ENCODE data around the gene OSBPL2. TPM values are rescaled to one million over a fixed set of nuclear protein-coding genes. Genes with fewer than 3 reads are reported as not detected.

OSBPL2 gene
- total RNA-seq, 1 donor from 2014 or later, result 29.2 TPM

DNA sequence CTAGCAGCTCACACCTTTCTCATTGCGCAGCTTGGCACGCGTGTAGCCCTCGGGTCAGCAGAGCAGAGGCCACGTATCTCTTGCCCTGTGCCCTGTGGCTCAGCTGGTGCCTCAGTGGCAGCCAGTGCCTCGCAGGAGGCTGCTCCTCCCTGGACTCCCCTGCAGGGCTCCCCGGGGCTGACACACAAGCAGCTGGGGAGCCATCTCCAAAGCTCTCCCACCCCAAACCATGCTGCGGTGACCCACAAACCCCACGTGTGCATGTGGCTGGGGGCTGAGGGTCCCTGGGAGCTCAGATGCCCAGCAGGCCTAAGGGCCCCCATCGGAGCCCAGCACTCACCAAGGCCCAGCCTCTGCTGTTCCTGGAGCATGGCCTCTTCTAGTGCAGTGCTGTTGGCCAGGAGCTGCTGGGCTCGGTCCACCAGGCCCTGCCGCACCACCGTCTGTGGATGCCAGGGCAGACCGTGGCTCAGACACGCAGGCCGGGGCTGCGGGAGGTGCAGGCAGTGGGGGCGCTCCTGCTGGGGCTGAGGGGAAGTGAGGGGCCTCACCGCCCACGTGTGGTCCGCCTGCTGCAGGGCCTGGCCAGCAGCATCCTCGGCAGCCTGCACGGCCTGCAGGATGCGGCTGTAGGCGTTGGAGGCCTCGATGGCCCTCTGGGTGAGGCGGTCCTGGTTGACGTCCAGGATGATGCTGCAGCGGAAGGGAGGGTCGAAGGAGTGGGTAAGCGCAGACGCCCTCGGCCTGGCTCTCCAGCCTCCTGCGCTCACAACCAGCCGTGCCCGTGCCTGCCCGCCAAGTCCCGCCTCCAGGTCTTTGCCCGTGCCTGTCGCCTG lies 78.2 kb downstream of the OSBPL2 start:
- DNase-seq, result no peak
- Mint-ChIP-seq H3K9me3 (no peaks in the 10 kb centered on the region), H3K27ac (no peak overlapping the region), H3K4me1 (no peaks in the 10 kb centered on the region), H3K36me3 (ENCODE audit: low read depth) (no peaks in the 10 kb centered on the region), H3K27me3 (no peaks in the 10 kb centered on the region), H3K4me3 (no peak overlapping the region)
- intact Hi-C loops (cut with micrococcal nuclease), result no loop called here

DNA sequence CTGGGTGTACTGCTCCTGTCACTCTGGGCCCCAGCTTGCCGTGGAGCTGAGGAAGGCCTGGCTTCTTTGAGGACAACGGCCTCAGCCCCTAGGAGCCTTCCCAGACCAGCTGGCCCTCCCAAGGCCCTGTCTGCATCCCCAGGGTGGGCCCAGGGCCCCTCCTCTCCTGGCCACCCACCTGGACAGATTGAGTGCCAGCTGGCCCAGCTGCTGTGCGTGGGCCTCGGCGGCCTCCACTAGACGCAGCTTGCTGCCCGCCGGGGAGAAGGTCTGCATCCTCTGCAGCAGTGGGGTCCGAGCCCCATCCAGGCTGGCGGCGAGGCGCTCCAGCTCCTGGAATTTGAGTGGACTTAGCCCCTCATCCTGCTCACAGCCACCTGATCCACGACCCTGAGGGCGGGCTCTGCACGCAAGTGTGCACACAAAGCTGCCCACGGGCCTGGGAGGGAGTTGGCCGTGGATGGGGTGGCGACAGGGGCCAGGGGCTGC lies 78.9 kb downstream of the OSBPL2 start:
- H3K4me3 Mint-ChIP-seq, result no peak overlapping the region
- H3K4me1 Mint-ChIP-seq, result no peaks in the 10 kb centered on the region
- no peak for DNase-seq
- H3K36me3 Mint-ChIP-seq (ENCODE audit: low read depth), result no peaks in the 10 kb centered on the region
- H3K27ac Mint-ChIP-seq, result no peak overlapping the region
- no peaks in the 10 kb centered on the region for H3K27me3 Mint-ChIP-seq
- no peaks in the 10 kb centered on the region for H3K9me3 Mint-ChIP-seq
- intact Hi-C loops (cut with micrococcal nuclease), result no loop called here

DNA sequence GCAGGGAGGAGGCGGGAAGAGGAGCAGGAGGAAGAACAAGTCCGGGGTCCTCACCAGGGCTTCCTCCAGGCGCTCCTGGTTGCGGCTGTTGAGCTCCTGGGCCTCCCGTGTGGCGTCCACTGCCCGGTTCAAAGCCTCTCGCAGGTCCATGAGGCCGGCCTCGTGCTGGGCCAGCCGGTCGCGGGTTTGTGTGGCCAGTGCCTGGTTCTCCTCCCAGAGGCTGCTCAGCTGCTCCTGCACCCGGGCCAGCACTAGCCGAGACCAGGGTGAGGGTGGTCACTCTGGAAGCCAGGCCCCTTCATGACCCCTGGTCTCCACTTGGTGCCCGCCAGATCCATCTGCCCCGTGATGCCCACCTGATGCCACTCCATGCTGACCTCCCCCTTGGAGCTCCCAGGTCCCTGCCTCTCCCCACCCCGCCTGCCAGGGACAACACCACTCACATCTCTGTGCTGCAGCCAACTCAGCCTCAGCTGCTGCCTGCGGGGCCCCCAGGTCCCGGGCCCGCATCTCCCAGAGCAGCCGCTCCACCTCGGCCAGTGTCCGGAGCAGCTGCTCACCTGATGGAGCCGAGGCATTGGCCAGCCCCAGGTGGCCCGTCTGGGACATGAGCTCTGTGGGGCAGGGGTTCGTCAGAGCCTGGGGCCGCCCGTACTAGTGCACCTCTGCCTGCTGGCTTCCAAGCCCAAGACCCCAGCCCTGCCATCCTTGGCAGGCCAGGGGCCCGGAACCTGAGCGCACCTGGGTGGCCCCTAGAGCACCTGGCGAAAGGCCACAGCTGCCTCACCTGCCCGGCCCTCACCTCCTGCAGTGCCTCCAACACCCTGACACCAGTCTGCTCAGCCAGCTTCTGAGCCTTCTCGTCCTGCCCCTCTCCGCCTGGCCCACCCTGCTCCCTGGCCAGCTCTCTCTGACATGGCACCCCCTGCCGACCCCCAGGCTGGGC lies 80.4 kb downstream of the OSBPL2 start:
- Mint-ChIP-seq H3K9me3 (no peaks in the 10 kb centered on the region), H3K36me3 (ENCODE audit: low read depth) (no peaks in the 10 kb centered on the region), H3K4me1 (no peaks in the 10 kb centered on the region), H3K27me3 (no peaks in the 10 kb centered on the region), H3K27ac (no peak overlapping the region), H3K4me3 (no peak overlapping the region)
- intact Hi-C loops (cut with micrococcal nuclease), result no loop called here
- DNase-seq, result no peak

GRCh38 chr20:62319346-62319909 lies 81.1 kb downstream of the OSBPL2 start:
- intact Hi-C loops (cut with micrococcal nuclease), result no loop called here
- Mint-ChIP-seq H3K4me3 (no peak overlapping the region), H3K27me3 (no peaks in the 10 kb centered on the region), H3K9me3 (no peaks in the 10 kb centered on the region), H3K27ac (no peak overlapping the region), H3K36me3 (ENCODE audit: low read depth) (no peaks in the 10 kb centered on the region), H3K4me1 (no peaks in the 10 kb centered on the region)
- no peak for DNase-seq

GRCh38 chr20:62320581-62321354 lies 82.4 kb downstream of the OSBPL2 start:
- intact Hi-C loops (cut with micrococcal nuclease), result no loop called here
- DNase-seq, result no peak
- H3K9me3 Mint-ChIP-seq, result no peaks in the 10 kb centered on the region
- H3K4me1 Mint-ChIP-seq, result no peaks in the 10 kb centered on the region
- H3K36me3 Mint-ChIP-seq (ENCODE audit: low read depth), result no peaks in the 10 kb centered on the region
- H3K27me3 Mint-ChIP-seq, result no peaks in the 10 kb centered on the region
- no peak overlapping the region for H3K27ac Mint-ChIP-seq
- H3K4me3 Mint-ChIP-seq, result no peak overlapping the region

GRCh38 chr20:62321521-62321948 lies 83.2 kb downstream of the OSBPL2 start:
- intact Hi-C loops (cut with micrococcal nuclease), result no loop called here
- Mint-ChIP-seq H3K4me3 (no peak overlapping the region), H3K4me1 (no peaks in the 10 kb centered on the region), H3K27ac (no peak overlapping the region), H3K9me3 (no peaks in the 10 kb centered on the region), H3K36me3 (ENCODE audit: low read depth) (no peaks in the 10 kb centered on the region), H3K27me3 (no peaks in the 10 kb centered on the region)
- no peak for DNase-seq

DNA sequence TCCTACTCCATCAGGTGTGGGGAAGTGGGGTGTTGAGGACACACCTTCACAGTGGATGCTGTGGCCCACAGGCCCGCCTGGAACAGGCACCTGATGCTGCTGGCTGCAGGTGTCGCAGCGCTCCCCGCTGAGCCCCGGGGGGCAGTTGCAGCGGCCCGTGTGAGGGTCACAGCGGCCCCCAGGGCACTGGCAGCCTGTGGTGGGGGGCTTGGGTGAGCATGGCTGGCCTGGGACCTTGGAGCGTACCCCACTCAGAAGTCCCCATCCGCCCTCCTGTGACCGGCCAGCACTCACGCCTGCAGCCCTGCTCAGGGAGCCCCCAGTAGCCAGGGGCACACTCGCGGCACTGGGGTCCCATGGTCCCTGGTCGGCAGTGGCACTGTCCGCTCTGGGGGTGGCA lies 83.7 kb downstream of the OSBPL2 start:
- intact Hi-C loops (cut with micrococcal nuclease), result no loop called here
- Mint-ChIP-seq H3K27ac (no peak overlapping the region), H3K27me3 (no peaks in the 10 kb centered on the region), H3K4me3 (no peak overlapping the region), H3K36me3 (ENCODE audit: low read depth) (no peaks in the 10 kb centered on the region), H3K4me1 (no peaks in the 10 kb centered on the region), H3K9me3 (no peaks in the 10 kb centered on the region)
- no peak for DNase-seq

DNA sequence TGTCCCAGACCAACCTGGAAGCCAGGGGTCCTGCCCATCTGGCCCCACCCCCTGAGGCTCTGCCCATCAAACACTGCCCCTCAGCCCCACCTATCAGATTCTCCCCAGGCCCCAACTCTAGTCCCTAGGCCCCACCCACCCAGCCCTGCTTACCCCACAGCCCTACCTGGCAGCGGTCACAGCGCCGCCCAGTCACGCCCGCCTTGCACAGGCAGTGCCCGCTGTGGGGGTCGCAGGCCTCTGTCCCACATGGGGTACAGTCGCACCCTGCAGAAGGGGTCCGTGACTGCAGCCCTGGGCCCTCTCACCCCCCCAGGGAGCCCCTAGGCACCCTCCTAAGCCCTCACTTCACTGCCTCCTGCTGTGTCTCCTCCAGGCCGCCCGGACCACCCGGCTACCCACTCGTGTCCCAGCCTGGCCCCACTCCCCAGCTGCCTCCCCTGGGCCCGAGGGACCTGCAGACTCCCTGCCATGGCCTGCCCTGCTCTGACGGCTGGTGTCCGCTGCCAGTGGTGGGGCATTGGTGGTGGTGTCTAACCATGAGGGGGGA lies 84.2 kb downstream of the OSBPL2 start:
- Mint-ChIP-seq H3K36me3 (ENCODE audit: low read depth) (no peaks in the 10 kb centered on the region), H3K9me3 (no peaks in the 10 kb centered on the region), H3K27me3 (no peaks in the 10 kb centered on the region), H3K4me3 (no peak overlapping the region), H3K27ac (no peak overlapping the region), H3K4me1 (no peaks in the 10 kb centered on the region)
- no peak for DNase-seq
- intact Hi-C loops (cut with micrococcal nuclease), result no loop called here

DNA sequence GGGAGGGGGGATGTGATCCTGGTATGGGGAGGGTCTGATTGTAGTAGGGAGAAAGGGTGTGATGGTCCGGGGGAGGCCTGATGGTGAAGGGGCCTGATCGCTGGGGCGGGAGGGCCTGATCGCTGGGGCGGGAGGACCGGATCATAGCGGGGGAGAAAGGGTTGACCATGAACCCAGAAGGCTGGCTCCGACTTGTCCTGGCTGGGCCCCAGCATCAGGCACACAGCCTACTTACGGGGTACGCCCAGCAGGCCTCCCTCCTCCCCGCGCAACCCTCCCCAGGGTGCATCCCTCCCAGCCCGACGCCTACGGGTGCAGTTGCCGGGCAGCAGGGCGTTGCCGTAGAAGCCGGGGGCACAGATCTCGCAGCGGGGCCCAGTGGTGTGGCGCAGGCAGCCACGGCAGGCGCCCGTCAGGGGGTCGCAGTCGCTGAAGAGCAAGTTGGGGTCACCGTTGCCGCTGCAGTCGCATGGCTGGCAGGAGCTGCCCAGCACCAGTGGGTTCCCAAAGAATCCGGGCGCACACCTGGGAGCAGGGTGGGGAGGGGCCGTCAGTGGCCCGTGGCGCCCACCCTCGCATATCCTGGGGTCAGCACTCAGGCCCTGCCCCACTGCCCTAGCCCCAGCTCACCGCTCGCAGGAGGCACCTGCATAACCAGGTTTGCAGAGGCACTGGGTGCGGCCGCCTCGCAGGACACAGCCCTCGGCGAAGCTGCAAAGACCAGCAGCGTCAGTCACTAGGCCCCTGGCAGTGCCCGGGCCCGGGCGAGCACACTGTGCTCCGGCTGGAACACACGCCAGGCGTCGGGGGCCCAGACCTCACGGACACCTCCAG lies 85.0 kb downstream of the OSBPL2 start:
- Mint-ChIP-seq H3K4me3 (no peak overlapping the region), H3K36me3 (ENCODE audit: low read depth) (no peaks in the 10 kb centered on the region), H3K27ac (no peak overlapping the region), H3K4me1 (no peaks in the 10 kb centered on the region), H3K9me3 (no peaks in the 10 kb centered on the region), H3K27me3 (no peaks in the 10 kb centered on the region)
- intact Hi-C loops (cut with micrococcal nuclease), result no loop called here
- no peak for DNase-seq

- no peak for DNase-seq
- no peak overlapping the region for H3K4me3 Mint-ChIP-seq
- intact Hi-C loops (cut with micrococcal nuclease), result no loop called here
- no peaks in the 10 kb centered on the region for H3K9me3 Mint-ChIP-seq
- no peaks in the 10 kb centered on the region for H3K36me3 Mint-ChIP-seq (ENCODE audit: low read depth)
- H3K27me3 Mint-ChIP-seq, result no peaks in the 10 kb centered on the region
- H3K4me1 Mint-ChIP-seq, result no peaks in the 10 kb centered on the region
- H3K27ac Mint-ChIP-seq, result no peak overlapping the region
Observed at GRCh38 chr20:62323980-62324906, 85.9 kb downstream of the OSBPL2 start.

- no peaks in the 10 kb centered on the region for H3K27me3 Mint-ChIP-seq
- no peaks in the 10 kb centered on the region for H3K4me1 Mint-ChIP-seq
- no peak overlapping the region for H3K4me3 Mint-ChIP-seq
- H3K36me3 Mint-ChIP-seq (ENCODE audit: low read depth), result no peaks in the 10 kb centered on the region
- DNase-seq, result no peak
- H3K27ac Mint-ChIP-seq, result no peak overlapping the region
- no peaks in the 10 kb centered on the region for H3K9me3 Mint-ChIP-seq
- intact Hi-C loops (cut with micrococcal nuclease), result no loop called here
Observed at GRCh38 chr20:62325172-62325905, 87.0 kb downstream of the OSBPL2 start.

Data from activated CD4-positive, alpha-beta T cell treated with anti-CD3 and anti-CD28 coated beads, Interleukin-2, amount 10 ng/mL, durations not matched to agents 24 days and 14 days (primary cell).